GM12892 (cell line): ENCODE data around the gene DIP2B.

Experiments used
- POLR2A ChIP-seq: IDR thresholded peaks from 2 replicates; pipeline ENCODE4 v1.6.1; 2011; ENCODE audit warnings: low read depth, low read length, control low read depth
- POLR2AphosphoS5 ChIP-seq: IDR thresholded peaks from 2 replicates; pipeline ENCODE4 v1.6.1; 2011; ENCODE audit warnings: low read depth, low read length, control low read depth
- TAF1 ChIP-seq: IDR thresholded peaks from 2 replicates; pipeline ENCODE4 v1.6.1; 2011; ENCODE audit warnings: low read depth, mild to moderate bottlenecking, control low read depth, low read length, borderline replicate concordance

DNA sequence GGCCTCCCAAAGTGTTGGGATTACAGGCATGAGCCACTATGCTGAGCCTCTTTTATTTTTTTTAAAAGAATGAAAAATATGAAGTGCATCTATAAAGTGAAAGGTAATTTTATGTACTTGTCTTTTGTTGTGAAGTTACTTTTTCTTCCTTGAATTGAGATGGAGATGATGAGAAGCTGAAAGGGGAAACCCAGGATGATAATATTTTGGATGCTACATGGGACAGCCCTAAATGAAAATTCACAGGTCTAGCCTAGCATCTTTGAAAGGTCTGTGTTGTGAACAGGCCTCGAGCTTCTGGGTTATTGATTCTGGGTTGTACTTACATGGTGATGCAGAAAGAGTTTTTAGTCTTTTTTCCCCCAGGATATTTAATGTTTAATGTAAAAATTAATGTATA lies 14.6 kb downstream of the DIP2B start:
- TF ChIP-seq TAF1, result no peak
- TF ChIP-seq POLR2AphosphoS5, result no peak
- TF ChIP-seq POLR2A, result no peak
